Activated CD4-positive, alpha-beta T cell treated with anti-CD3 and anti-CD28 coated beads for 24 hours (primary cell): ENCODE measurements around the gene SNORC.
A peak's percentile ranks its signal among the peaks of the same experiment; 100 is the strongest.
"Not testable (repeated sequence)": the region's sequence is repeated elsewhere in the genome, so short reads cannot be mapped to it uniquely, and the experiment has no call there.

Source experiments
- DNase-seq, 2 donors: peaks; one replicate each; pipeline ENCODE4 v3.0.0-alpha.2; 2020; ENCODE audit warnings: low read depth in 2 of 2

SNORC gene

GRCh38 chr2:232896720-232897597, 26.9 kb downstream of the SNORC start:
- no peak for DNase-seq

GRCh38 chr2:232897598-232898408, 27.7 kb downstream of the SNORC start:
- peak; percentile 28 to 49 for DNase-seq

GRCh38 chr2:232898592-232899543, 28.8 kb downstream of the SNORC start:
- no peak for DNase-seq

GRCh38 chr2:232900811-232901735, 31.0 kb downstream of the SNORC start:
- DNase-seq, result no peak

- DNase-seq, result peak; percentile 20 to 34
Measured at GRCh38 chr2:232901736-232902578, 31.9 kb downstream of the SNORC start.

DNA sequence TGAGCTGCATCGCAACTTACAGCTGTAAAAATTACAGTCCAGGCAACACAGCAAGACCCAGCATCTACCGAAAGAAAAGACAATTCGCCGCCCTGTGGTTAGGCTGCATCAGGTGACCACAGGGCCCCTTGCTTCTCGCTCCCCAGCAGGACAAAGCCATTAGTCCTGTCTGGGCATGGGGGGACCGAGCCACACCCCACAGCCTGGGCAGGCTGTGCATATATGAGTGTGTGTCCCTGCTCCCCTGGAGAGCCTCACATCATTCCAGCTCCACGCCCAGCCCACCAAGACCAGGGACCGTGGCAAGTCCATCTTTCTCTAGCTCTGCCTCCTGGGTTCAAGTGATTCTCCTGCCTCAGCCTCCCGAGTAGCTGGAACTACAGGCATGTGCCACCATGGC, 33.9 kb downstream of the SNORC start:
- no peak for DNase-seq

DNA sequence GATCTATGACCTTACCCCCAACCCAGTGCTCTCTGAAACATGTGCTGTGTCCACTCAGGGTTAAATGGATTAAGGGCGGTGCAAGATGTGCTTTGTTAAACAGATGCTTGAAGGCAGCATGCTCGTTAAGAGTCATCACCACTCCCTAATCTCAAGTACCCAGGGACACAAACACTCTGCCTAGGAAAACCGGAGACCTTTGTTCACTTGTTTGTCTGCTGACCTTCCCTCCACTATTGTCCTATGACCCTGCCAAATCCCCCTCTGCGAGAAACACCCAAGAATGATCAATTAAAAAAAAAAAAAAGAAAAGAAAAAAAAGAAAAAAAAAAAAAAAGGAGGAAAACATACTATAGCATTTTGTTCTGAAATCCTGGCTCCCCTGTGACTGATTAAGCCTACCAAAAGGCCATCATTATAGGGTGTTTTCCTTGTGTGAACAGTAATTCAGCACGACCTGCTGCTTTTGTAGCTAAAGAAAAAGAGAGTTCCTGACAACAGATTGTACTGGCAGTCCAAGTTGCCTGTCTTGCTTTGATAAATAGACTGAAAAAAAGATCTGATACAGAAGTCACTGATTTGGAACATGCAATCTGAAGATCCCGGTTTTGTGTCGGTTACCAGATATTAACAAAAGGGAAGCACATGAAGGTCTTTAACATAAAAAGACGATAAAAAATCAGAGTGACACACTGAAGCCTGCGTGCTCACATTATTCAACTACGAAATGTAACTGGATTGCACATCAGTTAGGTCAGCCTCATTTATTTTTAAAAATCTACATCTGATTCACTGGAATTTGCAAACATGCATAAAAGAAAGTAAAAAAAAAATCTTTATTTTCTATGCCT, 37.0 kb downstream of the SNORC start:
- DNase-seq, result not testable (repeated sequence)

GRCh38 chr2:232907718-232908085, 37.6 kb downstream of the SNORC start:
- not testable (repeated sequence) for DNase-seq

GRCh38 chr2:232908695-232909094, 38.6 kb downstream of the SNORC start:
- DNase-seq, result no peak

GRCh38 chr2:232910376-232910775, 40.3 kb downstream of the SNORC start:
- no peak for DNase-seq

- DNase-seq, result no peak
Measured at GRCh38 chr2:232911712-232912277, 41.7 kb downstream of the SNORC start.

DNA sequence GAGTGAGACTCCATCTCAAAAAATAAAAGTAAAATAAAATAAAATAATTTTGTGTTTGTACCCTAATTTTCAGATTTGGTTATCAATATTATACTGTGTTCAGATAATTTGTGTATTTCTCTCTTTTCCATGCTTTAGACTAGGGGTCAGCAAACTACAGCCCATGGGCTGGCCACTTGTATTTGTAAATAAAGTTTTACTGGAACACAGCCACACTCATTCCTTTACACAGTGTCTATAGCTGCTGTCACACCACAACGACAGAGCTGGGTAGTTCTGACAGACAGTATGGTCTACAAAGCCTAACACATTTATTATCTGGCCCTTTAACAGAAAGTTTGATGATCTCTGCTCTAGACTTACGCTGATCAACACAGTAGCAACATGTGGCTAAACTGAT, 43.8 kb downstream of the SNORC start:
- DNase-seq, result no peak

GRCh38 chr2:232919141-232919540, 49.1 kb downstream of the SNORC start:
- no peak for DNase-seq

DNA sequence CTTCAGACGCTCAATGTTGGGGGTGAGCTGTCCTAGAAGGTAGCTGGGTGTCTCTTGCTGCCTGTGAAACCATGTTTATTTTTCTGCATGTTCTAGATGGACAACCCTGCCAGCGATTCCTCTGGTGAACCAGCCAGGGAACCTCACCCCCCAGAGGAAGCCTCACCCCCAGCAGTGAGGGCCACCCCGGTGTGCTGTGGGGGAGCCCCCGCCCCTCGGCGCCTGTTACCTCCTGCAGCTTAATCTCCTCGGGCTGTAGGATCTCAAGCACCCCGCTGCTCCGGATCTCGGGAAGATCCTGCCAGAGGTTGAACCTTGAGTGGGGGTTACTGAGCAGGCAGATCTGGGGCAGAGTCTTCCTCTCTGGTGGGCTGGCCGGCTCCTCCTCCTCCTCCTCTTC, 50.0 kb downstream of the SNORC start:
- DNase-seq, result no peak

DNA sequence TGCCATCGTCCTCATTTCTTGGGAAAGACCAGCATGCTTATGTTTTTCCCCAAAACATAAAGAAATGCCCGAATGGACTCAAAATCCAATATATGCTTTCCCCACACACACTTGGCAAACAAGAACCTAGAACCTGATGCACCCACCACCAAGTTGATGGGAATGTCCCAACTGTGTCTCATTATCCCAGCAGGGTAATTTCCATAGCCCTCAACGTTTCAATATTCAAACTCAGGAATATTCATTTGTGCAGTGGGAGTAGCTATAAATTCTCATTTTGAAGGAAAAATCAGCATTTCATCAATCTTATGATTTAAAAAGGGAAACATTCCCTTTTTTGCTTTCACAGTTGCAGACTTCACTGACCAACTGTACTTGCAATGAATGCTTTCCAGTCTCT, 50.7 kb downstream of the SNORC start:
- DNase-seq, result no peak

GRCh38 chr2:232924433-232924832, 54.4 kb downstream of the SNORC start:
- DNase-seq, result no peak

GRCh38 chr2:232925153-232925820, 55.2 kb downstream of the SNORC start:
- no peak for DNase-seq

DNA sequence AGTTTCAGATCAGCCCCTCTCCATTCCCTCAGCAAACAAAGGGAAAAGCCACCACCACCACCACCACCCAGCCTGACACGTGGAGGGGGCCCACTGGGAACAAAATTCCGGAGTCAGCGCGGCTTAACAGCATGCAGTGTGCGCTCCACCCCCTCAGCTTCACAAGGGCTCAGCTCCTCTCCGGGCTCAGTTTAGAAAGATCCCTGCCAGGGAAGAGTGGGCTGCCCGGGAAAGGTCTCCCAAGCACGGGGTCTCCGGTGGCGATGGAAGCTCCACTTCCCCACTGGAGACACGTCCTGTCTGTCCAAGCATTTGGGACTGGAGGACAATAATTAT, 55.7 kb downstream of the SNORC start:
- DNase-seq, result no peak
